Fibroblast of villous mesenchyme (primary cell): ENCODE measurements around the gene MYO9A. TPM values are rescaled to one million over a fixed set of nuclear protein-coding genes. Genes with fewer than 3 reads are reported as not detected.

Experiments
- DNase-seq: peaks from one replicate; pipeline ENCODE4 v3.0.0-alpha.2; 2010; ENCODE audit warnings: low read depth
- H3K4me3 ChIP-seq: 2 replicates; pipeline ENCODE4 v1.5.1; 2011; ENCODE audit warnings: low read depth, mild to moderate bottlenecking, low read length
- CTCF ChIP-seq: IDR thresholded peaks from 2 replicates; pipeline ENCODE4 v1.5.1; 2012; ENCODE audit warnings: low read depth, mild to moderate bottlenecking, low read length; ENCODE audit not compliant: insufficient read depth
- total RNA-seq: library from RNA; depleted of rRNA; stranded (reverse); fragments of >200 nt; gene quantifications from 2 replicates; pipeline ENCODE4 v1.2.3, GENCODE V29; 2012

The MYO9A gene
- total RNA-seq, 1 donor = 51.8 TPM

GRCh38 chr15:71945012-71945411, 172.9 kb downstream of the MYO9A start:
- TF ChIP-seq CTCF = no peak
- no peak for DNase-seq
- H3K4me3 ChIP-seq = no peak overlapping the region

GRCh38 chr15:71943806-71944205, 174.1 kb downstream of the MYO9A start:
- no peak for DNase-seq

GRCh38 chr15:71939981-71940588, 177.9 kb downstream of the MYO9A start:
- no peak for TF ChIP-seq CTCF
- no peak for DNase-seq
- H3K4me3 ChIP-seq = no peak overlapping the region

More at GRCh38 chr15:71943806-71944205, 174.1 kb downstream of the MYO9A start:
- H3K4me3 ChIP-seq = no peak overlapping the region
- no peak for TF ChIP-seq CTCF

- no peak overlapping the region for H3K4me3 ChIP-seq
- no peak for DNase-seq
- TF ChIP-seq CTCF = no peak
Observed at GRCh38 chr15:71937650-71938311, 180.2 kb downstream of the MYO9A start.

GRCh38 chr15:71934446-71934845, 183.5 kb downstream of the MYO9A start:
- DNase-seq = no peak
- no peak overlapping the region for H3K4me3 ChIP-seq
- no peak for TF ChIP-seq CTCF

GRCh38 chr15:71932689-71933088, 185.3 kb downstream of the MYO9A start:
- H3K4me3 ChIP-seq = no peak overlapping the region
- DNase-seq = no peak
- TF ChIP-seq CTCF = no peak
